ENCODE data around the gene TNS2. TPM values are rescaled to one million over a fixed set of nuclear protein-coding genes. Genes with fewer than 3 reads are reported as not detected.

The TNS2 gene
- total and polyA plus RNA-seq, 2 of the 13 experiments (the other 11 are each of a cell fraction or from before 2014, with no cell fraction given) = 8.9 to 20.4 TPM

DNA sequence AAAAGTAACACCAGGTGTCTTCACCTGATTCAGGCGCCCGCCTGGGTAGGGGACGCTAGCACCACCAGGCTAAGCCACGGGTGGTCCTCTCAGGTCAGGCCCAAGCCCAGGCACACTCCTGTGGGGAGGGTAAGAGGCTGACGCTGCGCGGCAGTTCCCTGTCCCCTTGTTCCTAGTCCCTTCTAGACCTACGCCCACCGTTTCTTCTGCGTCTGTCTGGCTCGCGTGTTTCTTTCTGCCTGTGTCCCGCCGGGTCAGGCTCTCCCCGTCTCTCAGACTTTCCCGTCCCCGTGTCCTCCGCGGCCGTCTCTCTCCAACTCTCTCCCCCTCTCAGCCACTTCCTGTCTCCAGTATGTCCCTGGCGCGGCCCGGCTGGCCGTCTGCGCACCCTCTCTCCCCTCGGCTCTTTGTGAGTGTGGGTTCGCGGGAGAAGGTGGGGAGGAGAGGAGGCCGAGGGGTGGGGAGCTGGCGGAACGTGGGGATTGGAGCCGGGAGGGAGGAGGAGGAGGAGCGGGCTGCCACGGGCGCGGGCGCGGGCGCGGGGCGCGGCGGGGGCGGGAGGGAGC is 3.1 kb upstream of the TNS2 start (continued):
- TF ChIP-seq, protein P1, sequence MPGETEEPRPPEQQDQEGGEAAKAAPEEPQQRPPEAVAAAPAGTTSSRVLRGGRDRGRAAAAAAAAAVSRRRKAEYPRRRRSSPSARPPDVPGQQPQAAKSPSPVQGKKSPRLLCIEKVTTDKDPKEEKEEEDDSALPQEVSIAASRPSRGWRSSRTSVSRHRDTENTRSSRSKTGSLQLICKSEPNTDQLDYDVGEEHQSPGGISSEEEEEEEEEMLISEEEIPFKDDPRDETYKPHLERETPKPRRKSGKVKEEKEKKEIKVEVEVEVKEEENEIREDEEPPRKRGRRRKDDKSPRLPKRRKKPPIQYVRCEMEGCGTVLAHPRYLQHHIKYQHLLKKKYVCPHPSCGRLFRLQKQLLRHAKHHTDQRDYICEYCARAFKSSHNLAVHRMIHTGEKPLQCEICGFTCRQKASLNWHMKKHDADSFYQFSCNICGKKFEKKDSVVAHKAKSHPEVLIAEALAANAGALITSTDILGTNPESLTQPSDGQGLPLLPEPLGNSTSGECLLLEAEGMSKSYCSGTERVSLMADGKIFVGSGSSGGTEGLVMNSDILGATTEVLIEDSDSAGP (CRISPR knock-in tag; IDR thresholded peaks at IDR 0.05; ENCODE audit: borderline replicate concordance) = peak; percentile 25; the same call in 1 of the 2 replicates
- TF ChIP-seq RBM22 (optimal IDR thresholded peaks at IDR 0.05; ENCODE audit: low read length) (no peak), MEIS2 (CRISPR knock-in tag; IDR thresholded peaks at IDR 0.05) (peak; percentile 53; the same call in 1 of the 2 replicates), TP53 (CRISPR knock-in tag; conservative IDR thresholded peaks at IDR 0.05) (no peak), CBX5 (CRISPR knock-in tag; IDR thresholded peaks at IDR 0.05; ENCODE audit: borderline replicate concordance) (no peak), ZNF83 (CRISPR knock-in tag; IDR thresholded peaks at IDR 0.05; ENCODE audit: borderline replicate concordance) (no peak), ELF1 (CRISPR knock-in tag; IDR thresholded peaks at IDR 0.05) (0 out of 2 replicates have a peak, but pooled peaks have one; percentile 28), ARNT2 (CRISPR knock-in tag; IDR thresholded peaks at IDR 0.05; ENCODE audit: low read depth) (no peak), SCMH1 (CRISPR knock-in tag; IDR thresholded peaks at IDR 0.05; ENCODE audit: borderline replicate concordance) (no peak), SAP130 (CRISPR knock-in tag; IDR thresholded peaks at IDR 0.05; ENCODE audit: low read depth) (no peak), TCF7L2 (IDR thresholded peaks at IDR 0.05; ENCODE audit: low read depth, low read length) (no peak), ZNF335 (CRISPR knock-in tag; IDR thresholded peaks at IDR 0.05) (no peak), SMC3 (IDR thresholded peaks at IDR 0.05; ENCODE audit: low read length) (no peak), YY1 (IDR thresholded peaks at IDR 0.05; ENCODE audit: insufficient read depth, insufficient replicate concordance, low read depth, low read length) (no peak)
- TF ChIP-seq, protein P2, sequence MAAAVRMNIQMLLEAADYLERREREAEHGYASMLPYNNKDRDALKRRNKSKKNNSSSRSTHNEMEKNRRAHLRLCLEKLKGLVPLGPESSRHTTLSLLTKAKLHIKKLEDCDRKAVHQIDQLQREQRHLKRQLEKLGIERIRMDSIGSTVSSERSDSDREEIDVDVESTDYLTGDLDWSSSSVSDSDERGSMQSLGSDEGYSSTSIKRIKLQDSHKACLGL (CRISPR knock-in tag; IDR thresholded peaks at IDR 0.05) = no peak; the same call in 1 of the 2 replicates
- TF ChIP-seq, protein P3, sequence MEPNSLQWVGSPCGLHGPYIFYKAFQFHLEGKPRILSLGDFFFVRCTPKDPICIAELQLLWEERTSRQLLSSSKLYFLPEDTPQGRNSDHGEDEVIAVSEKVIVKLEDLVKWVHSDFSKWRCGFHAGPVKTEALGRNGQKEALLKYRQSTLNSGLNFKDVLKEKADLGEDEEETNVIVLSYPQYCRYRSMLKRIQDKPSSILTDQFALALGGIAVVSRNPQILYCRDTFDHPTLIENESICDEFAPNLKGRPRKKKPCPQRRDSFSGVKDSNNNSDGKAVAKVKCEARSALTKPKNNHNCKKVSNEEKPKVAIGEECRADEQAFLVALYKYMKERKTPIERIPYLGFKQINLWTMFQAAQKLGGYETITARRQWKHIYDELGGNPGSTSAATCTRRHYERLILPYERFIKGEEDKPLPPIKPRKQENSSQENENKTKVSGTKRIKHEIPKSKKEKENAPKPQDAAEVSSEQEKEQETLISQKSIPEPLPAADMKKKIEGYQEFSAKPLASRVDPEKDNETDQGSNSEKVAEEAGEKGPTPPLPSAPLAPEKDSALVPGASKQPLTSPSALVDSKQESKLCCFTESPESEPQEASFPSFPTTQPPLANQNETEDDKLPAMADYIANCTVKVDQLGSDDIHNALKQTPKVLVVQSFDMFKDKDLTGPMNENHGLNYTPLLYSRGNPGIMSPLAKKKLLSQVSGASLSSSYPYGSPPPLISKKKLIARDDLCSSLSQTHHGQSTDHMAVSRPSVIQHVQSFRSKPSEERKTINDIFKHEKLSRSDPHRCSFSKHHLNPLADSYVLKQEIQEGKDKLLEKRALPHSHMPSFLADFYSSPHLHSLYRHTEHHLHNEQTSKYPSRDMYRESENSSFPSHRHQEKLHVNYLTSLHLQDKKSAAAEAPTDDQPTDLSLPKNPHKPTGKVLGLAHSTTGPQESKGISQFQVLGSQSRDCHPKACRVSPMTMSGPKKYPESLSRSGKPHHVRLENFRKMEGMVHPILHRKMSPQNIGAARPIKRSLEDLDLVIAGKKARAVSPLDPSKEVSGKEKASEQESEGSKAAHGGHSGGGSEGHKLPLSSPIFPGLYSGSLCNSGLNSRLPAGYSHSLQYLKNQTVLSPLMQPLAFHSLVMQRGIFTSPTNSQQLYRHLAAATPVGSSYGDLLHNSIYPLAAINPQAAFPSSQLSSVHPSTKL (CRISPR knock-in tag; IDR thresholded peaks at IDR 0.05) = no peak
- TF ChIP-seq, protein P4, sequence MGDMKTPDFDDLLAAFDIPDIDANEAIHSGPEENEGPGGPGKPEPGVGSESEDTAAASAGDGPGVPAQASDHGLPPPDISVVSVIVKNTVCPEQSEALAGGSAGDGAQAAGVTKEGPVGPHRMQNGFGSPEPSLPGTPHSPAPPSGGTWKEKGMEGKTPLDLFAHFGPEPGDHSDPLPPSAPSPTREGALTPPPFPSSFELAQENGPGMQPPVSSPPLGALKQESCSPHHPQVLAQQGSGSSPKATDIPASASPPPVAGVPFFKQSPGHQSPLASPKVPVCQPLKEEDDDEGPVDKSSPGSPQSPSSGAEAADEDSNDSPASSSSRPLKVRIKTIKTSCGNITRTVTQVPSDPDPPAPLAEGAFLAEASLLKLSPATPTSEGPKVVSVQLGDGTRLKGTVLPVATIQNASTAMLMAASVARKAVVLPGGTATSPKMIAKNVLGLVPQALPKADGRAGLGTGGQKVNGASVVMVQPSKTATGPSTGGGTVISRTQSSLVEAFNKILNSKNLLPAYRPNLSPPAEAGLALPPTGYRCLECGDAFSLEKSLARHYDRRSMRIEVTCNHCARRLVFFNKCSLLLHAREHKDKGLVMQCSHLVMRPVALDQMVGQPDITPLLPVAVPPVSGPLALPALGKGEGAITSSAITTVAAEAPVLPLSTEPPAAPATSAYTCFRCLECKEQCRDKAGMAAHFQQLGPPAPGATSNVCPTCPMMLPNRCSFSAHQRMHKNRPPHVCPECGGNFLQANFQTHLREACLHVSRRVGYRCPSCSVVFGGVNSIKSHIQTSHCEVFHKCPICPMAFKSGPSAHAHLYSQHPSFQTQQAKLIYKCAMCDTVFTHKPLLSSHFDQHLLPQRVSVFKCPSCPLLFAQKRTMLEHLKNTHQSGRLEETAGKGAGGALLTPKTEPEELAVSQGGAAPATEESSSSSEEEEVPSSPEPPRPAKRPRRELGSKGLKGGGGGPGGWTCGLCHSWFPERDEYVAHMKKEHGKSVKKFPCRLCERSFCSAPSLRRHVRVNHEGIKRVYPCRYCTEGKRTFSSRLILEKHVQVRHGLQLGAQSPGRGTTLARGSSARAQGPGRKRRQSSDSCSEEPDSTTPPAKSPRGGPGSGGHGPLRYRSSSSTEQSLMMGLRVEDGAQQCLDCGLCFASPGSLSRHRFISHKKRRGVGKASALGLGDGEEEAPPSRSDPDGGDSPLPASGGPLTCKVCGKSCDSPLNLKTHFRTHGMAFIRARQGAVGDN (CRISPR knock-in tag; IDR thresholded peaks at IDR 0.05) = peak; percentile 59
- TF ChIP-seq, protein P5, sequence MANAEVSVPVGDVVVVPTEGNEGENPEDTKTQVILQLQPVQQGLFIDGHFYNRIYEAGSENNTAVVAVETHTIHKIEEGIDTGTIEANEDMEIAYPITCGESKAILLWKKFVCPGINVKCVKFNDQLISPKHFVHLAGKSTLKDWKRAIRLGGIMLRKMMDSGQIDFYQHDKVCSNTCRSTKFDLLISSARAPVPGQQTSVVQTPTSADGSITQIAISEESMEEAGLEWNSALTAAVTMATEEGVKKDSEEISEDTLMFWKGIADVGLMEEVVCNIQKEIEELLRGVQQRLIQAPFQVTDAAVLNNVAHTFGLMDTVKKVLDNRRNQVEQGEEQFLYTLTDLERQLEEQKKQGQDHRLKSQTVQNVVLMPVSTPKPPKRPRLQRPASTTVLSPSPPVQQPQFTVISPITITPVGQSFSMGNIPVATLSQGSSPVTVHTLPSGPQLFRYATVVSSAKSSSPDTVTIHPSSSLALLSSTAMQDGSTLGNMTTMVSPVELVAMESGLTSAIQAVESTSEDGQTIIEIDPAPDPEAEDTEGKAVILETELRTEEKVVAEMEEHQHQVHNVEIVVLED (CRISPR knock-in tag; IDR thresholded peaks at IDR 0.05; ENCODE audit: borderline replicate concordance) = no peak

Data from HepG2 (cell line).